Upper lobe of left lung (tissue), 6 donors: ENCODE data around the gene NCOA4. TPM values are rescaled to one million over a fixed set of nuclear protein-coding genes. Genes with fewer than 3 reads are reported as not detected.

ENCODE experiments used
- ATAC-seq, 2 donors: fragments of 200-7000 bp; cut with Tn5 transposase; one replicate each; pipeline ENCODE4 v1.9.1; 2022; ENCODE audit warnings: mild to moderate bottlenecking in 2 of 2, moderate library complexity in 2 of 2; ENCODE audit not compliant: low FRiP score in 2 of 2
- DNase-seq, 2 donors: peaks; one replicate each; pipeline ENCODE4 v3.0.0-alpha.2; 2019 to 2020
- H3K27ac ChIP-seq, 4 donors: fragments of 200-600 bp; sonication (generic); one replicate each; pipeline ENCODE4 v1.5.1; 2016 to 2019
- H3K27me3 ChIP-seq, 4 donors: fragments of 200-600 bp; sonication (generic); one replicate each; pipeline ENCODE4 v1.5.1; 2017 to 2019
- H3K36me3 ChIP-seq, 4 donors: fragments of 200-600 bp; sonication (generic); one replicate each; pipeline ENCODE4 v1.5.1; 2016 to 2019
- H3K4me1 ChIP-seq, 4 donors: fragments of 200-600 bp; sonication (generic); one replicate each; pipeline ENCODE4 v1.5.1; 2018 to 2019
- H3K4me3 ChIP-seq, 4 donors: fragments of 200-600 bp; sonication (generic); one replicate each; pipeline ENCODE4 v1.5.1; 2017 to 2019; ENCODE audit warnings: mild to moderate bottlenecking in 2 of 4, moderate library complexity in 1 of 4
- H3K9me3 ChIP-seq, 4 donors: fragments of 200-600 bp; sonication (generic); one replicate each; pipeline ENCODE4 v1.5.1; 2018 to 2019
- CTCF ChIP-seq, 6 experiments: fragments of 450-650 bp in 4 of 6; fragments of 200-600 bp in 2 of 6; sonication (generic) in 2 of 6; IDR thresholded peaks; one replicate each; pipeline ENCODE4 v1.5.1; 2016 to 2019; ENCODE audit warnings: antibody characterized with exemption in 6 of 6
- EP300 ChIP-seq, 4 donors: sonication (generic); formaldehyde crosslinking; IDR thresholded peaks; one replicate each; pipeline ENCODE4 v1.5.1; 2017; ENCODE audit warnings: antibody characterized with exemption in 4 of 4, control low read depth in 2 of 4
- POLR2A ChIP-seq, 4 donors: fragments of 450-650 bp; IDR thresholded peaks; one replicate each; pipeline ENCODE4 v1.5.1; 2016 to 2017; ENCODE audit warnings: antibody characterized with exemption in 4 of 4, mild to moderate bottlenecking in 2 of 4
- POLR2AphosphoS5 ChIP-seq, 2 donors: sonication (generic); formaldehyde crosslinking; IDR thresholded peaks; one replicate each; pipeline ENCODE4 v1.5.1; 2017; ENCODE audit warnings: antibody characterized with exemption in 2 of 2
- WGBS, 2 donors: methylation state at CpG; one replicate each; pipeline ENCODE4 v1.1.5; 2017 to 2018; 5-methylcytosine and 5-hydroxymethylcytosine counted together
- total RNA-seq, 6 donors: library from RNA; depleted of rRNA in 4 of 6; stranded (reverse); fragments of >200 nt in 4 of 6; gene quantifications; one replicate each; pipeline versions ENCODE4 v1.1.0 to v1.2.1, GENCODE V29; 2016 to 2021
- donor health status: DM: no; HTN: no; CAD: no; lungs with moderate emphysema.
- donor health status: DM: no; HTN: yes; CAD: no; lungs with severe emphysema.

The NCOA4 gene
- total RNA-seq, 6 donors from 2014 or later, result 57.6 to 184 (median 144) TPM

- Histone ChIP-seq H3K4me1 (peaks cover 38 to 61% (median 50%) of the 10 kb centered on the region in 4 donors), H3K36me3 (peaks cover 12 to 37% (median 20%) of the 10 kb centered on the region in 4 donors), H3K4me3 (no peak overlapping the region), H3K9me3 (no peaks in the 10 kb centered on the region), H3K27ac (peak overlapping the region; percentile 50 to 94 (median 84)), H3K27me3 (no peaks in the 10 kb centered on the region)
- 75 to 84% methylated on average over 2 of the region's 2 CpGs for WGBS, 2 donors
- TF ChIP-seq EP300 (IDR thresholded peaks at IDR 0.05) (no peak), POLR2A (IDR thresholded peaks at IDR 0.05) (no peak), CTCF (IDR thresholded peaks at IDR 0.05) (no peak), POLR2AphosphoS5 (IDR thresholded peaks at IDR 0.05) (no peak)
- ATAC-seq (no peak), DNase-seq (no peak)
Measured at GRCh38 chr10:46017733-46018132, 12.7 kb downstream of the NCOA4 start.

- H3K9me3 ChIP-seq, result no peaks in the 10 kb centered on the region
- DNase-seq, result no peak
- TF ChIP-seq CTCF (IDR thresholded peaks at IDR 0.05) (no peak), POLR2A (IDR thresholded peaks at IDR 0.05) (no peak), POLR2AphosphoS5 (IDR thresholded peaks at IDR 0.05) (no peak), EP300 (IDR thresholded peaks at IDR 0.05) (no peak)
- peaks cover 38 to 52% (median 42%) of the 10 kb centered on the region in 4 donors for H3K4me1 ChIP-seq
- peaks cover 19 to 46% (median 27%) of the 10 kb centered on the region in 4 donors for H3K36me3 ChIP-seq
- H3K27me3 ChIP-seq, result no peaks in the 10 kb centered on the region
- no peak for ATAC-seq
- no peak overlapping the region for H3K4me3 ChIP-seq
- H3K27ac ChIP-seq, result peak overlapping the region in 1 of 4 donors; percentile 6
- 82 to 91% methylated on average over 1 of the region's 1 CpG for WGBS, 2 donors
Measured at GRCh38 chr10:46016811-46017210, 13.6 kb downstream of the NCOA4 start.

GRCh38 chr10:46016190-46016589, 14.2 kb downstream of the NCOA4 start:
- Histone ChIP-seq H3K4me3 (no peak overlapping the region), H3K4me1 (peaks cover 35 to 46% (median 36%) of the 10 kb centered on the region in 4 donors), H3K36me3 (peaks cover 20 to 52% (median 33%) of the 10 kb centered on the region in 4 donors), H3K9me3 (no peaks in the 10 kb centered on the region), H3K27me3 (no peaks in the 10 kb centered on the region), H3K27ac (no peak overlapping the region)
- WGBS, 2 donors, result 92 to 94% methylated on average over 5 of the region's 5 CpGs
- no peak for DNase-seq
- TF ChIP-seq EP300 (IDR thresholded peaks at IDR 0.05) (no peak), POLR2AphosphoS5 (IDR thresholded peaks at IDR 0.05) (no peak), POLR2A (IDR thresholded peaks at IDR 0.05) (no peak), CTCF (IDR thresholded peaks at IDR 0.05) (no peak)
- no peak for ATAC-seq

GRCh38 chr10:46014683-46015405, 15.6 kb downstream of the NCOA4 start:
- Histone ChIP-seq H3K9me3 (no peaks in the 10 kb centered on the region), H3K4me3 (no peak overlapping the region), H3K36me3 (peaks cover 31 to 66% (median 46%) of the 10 kb centered on the region in 4 donors), H3K4me1 (peaks cover 24 to 43% (median 26%) of the 10 kb centered on the region in 4 donors), H3K27me3 (no peaks in the 10 kb centered on the region), H3K27ac (no peak overlapping the region)
- WGBS, 2 donors, result 79 to 80% methylated on average over 5 of the region's 5 CpGs
- TF ChIP-seq POLR2AphosphoS5 (IDR thresholded peaks at IDR 0.05), result no peak
- no peak for TF ChIP-seq CTCF (IDR thresholded peaks at IDR 0.05)
- no peak for TF ChIP-seq EP300 (IDR thresholded peaks at IDR 0.05)
- TF ChIP-seq POLR2A (IDR thresholded peaks at IDR 0.05), result no peak
- DNase-seq, result no peak
- no peak for ATAC-seq
